IMR-90 (cell line): ENCODE data around the gene ALDH1L2. TPM values are rescaled to one million over a fixed set of nuclear protein-coding genes. Genes with fewer than 3 reads are reported as not detected.

Experiments
- ATAC-seq: fragments of 200-7000 bp; cut with Tn5 transposase; 2 replicates; pipeline ENCODE4 v1.9.1; 2020; ENCODE audit warnings: low read depth, mild to moderate bottlenecking, moderate library complexity
- BruUV-seq: library from RNA; stranded (reverse); fragments of 400-500 nt; replicated peaks from 2 replicates; lab custom pipeline; 2021; lab: Mats Ljungman, UMichigan
- CTCF ChIA-PET: fragments of 300-600 bp; formaldehyde crosslinking; extraction: SDS; loops from one replicate; lab custom pipeline; 2021; ENCODE audit warnings: antibody characterized with exemption; lab: Yijun Ruan, JAX
- POLR2A ChIA-PET: fragments of 300-600 bp; sonication (Branson Sonifier 250); formaldehyde crosslinking; loops from one replicate; lab custom pipeline; 2022; ENCODE audit warnings: antibody characterized with exemption; ENCODE audit not compliant: unreplicated experiment; lab: Charles Lee
- DNase-seq: peaks from one replicate; pipeline ENCODE4 v3.0.0; 2013
- H2AFZ ChIP-seq: replicated peaks from 2 replicates; pipeline ENCODE3; 2013; ENCODE audit warnings: low read length, mild to moderate bottlenecking; ENCODE audit not compliant: poor library complexity
- H2AK5ac ChIP-seq: 2 replicates; pipeline ENCODE4 v1.6.1; 2013; ENCODE audit warnings: low read depth, low read length, inconsistent platforms
- H2AK9ac ChIP-seq: replicated peaks from 2 replicates; pipeline ENCODE3; 2013; ENCODE audit warnings: mild to moderate bottlenecking, low read depth, low read length, moderate library complexity; ENCODE audit not compliant: poor library complexity
- H2BK120ac ChIP-seq: 2 replicates; pipeline ENCODE4 v1.6.1; 2013; ENCODE audit warnings: low read depth, low read length, inconsistent platforms
- H2BK15ac ChIP-seq: 3 replicates; pipeline ENCODE4 v1.6.1; 2013; ENCODE audit warnings: low read depth, low read length, inconsistent platforms
- H2BK20ac ChIP-seq: 2 replicates; pipeline ENCODE4 v1.6.1; 2013; ENCODE audit warnings: low read depth, mild to moderate bottlenecking, inconsistent platforms, low read length, moderate library complexity
- H2BK5ac ChIP-seq: 2 replicates; pipeline ENCODE4 v1.6.1; 2013; ENCODE audit warnings: mild to moderate bottlenecking, low read depth, low read length, inconsistent platforms; ENCODE audit not compliant: poor library complexity, severe bottlenecking
- H3K14ac ChIP-seq: replicated peaks from 2 replicates; pipeline ENCODE4 v1.6.1; 2013; ENCODE audit warnings: low read depth, low read length, inconsistent platforms
- H3K18ac ChIP-seq: 2 replicates; pipeline ENCODE4 v1.6.1; 2013; ENCODE audit warnings: low read depth, low read length, control low read depth
- H3K23ac ChIP-seq: 2 replicates; pipeline ENCODE4 v1.6.1; 2013; ENCODE audit warnings: low read depth, low read length, inconsistent platforms
- H3K27ac ChIP-seq: 2 replicates; pipeline ENCODE4 v1.5.1; 2013; ENCODE audit warnings: mild to moderate bottlenecking, control low read depth, low read length; ENCODE audit not compliant: insufficient read depth
- H3K27me3 ChIP-seq: 2 replicates; pipeline ENCODE4 v1.6.1; 2013; ENCODE audit warnings: low read length; ENCODE audit not compliant: control insufficient read depth, insufficient read depth
- H3K36me3 ChIP-seq: 2 replicates; pipeline ENCODE4 v1.6.1; 2013; ENCODE audit warnings: low read length, mixed read lengths; ENCODE audit not compliant: control insufficient read depth, insufficient read depth
- H3K4ac ChIP-seq: 2 replicates; pipeline ENCODE4 v1.6.1; 2013; ENCODE audit warnings: low read depth, low read length, inconsistent platforms
- H3K4me1 ChIP-seq: 2 replicates; pipeline ENCODE4 v1.6.1; 2013; ENCODE audit warnings: low read length, mixed read lengths; ENCODE audit not compliant: control insufficient read depth, insufficient read depth
- H3K4me2 ChIP-seq: 2 replicates; pipeline ENCODE4 v1.6.1; 2013; ENCODE audit warnings: low read depth, mild to moderate bottlenecking, control low read depth, low read length, moderate library complexity
- H3K4me3 ChIP-seq: 2 replicates; pipeline ENCODE4 v1.5.1; 2013; ENCODE audit warnings: low read depth, mild to moderate bottlenecking, control low read depth, low read length, moderate library complexity; ENCODE audit not compliant: insufficient read depth
- H3K56ac ChIP-seq: 2 replicates; pipeline ENCODE4 v1.6.1; 2013; ENCODE audit warnings: low read length, inconsistent platforms; ENCODE audit not compliant: insufficient read depth; ENCODE audit errors: extremely low read depth
- H3K79me1 ChIP-seq, 2 experiments: 2 replicates each; pipeline ENCODE4 v1.6.1; 2013; ENCODE audit warnings: low read length in 2 of 2, inconsistent platforms in 1 of 2, low read depth in 1 of 2
- H3K9ac ChIP-seq: 2 replicates; pipeline ENCODE4 v1.6.1; 2013; ENCODE audit warnings: low read depth, low read length, control low read depth
- H3K9me1 ChIP-seq: 2 replicates; pipeline ENCODE4 v1.6.1; 2013; ENCODE audit warnings: low read length, inconsistent platforms; ENCODE audit not compliant: insufficient read depth
- H3K9me3 ChIP-seq: 2 replicates; pipeline ENCODE4 v1.6.1; 2013; ENCODE audit warnings: low read length; ENCODE audit not compliant: control insufficient read depth, insufficient read depth
- H4K20me1 ChIP-seq: 2 replicates; pipeline ENCODE4 v1.6.1; 2013; ENCODE audit warnings: low read length, inconsistent platforms; ENCODE audit not compliant: insufficient read depth
- H4K5ac ChIP-seq: 2 replicates; pipeline ENCODE4 v1.6.1; 2013; ENCODE audit warnings: mild to moderate bottlenecking, low read depth, low read length, control low read depth
- H4K8ac ChIP-seq, 2 experiments: 2 replicates each; pipeline ENCODE4 v1.6.1; 2013; ENCODE audit warnings: low read depth in 2 of 2, low read length in 2 of 2, control low read depth in 1 of 2, inconsistent platforms in 1 of 2
- H4K91ac ChIP-seq: 2 replicates; pipeline ENCODE4 v1.6.1; 2013; ENCODE audit warnings: low read depth, low read length, inconsistent platforms; ENCODE audit not compliant: insufficient read depth
- BHLHE40 ChIP-seq: fragments of 150-350 bp; IDR thresholded peaks from 2 replicates; pipeline ENCODE4 v1.6.1; 2016; ENCODE audit warnings: mild to moderate bottlenecking, low read depth, low read length
- CTCF ChIP-seq: conservative IDR thresholded peaks from 2 replicates; pipeline ENCODE4 v1.5.1; 2012; ENCODE audit warnings: mild to moderate bottlenecking, low read depth, low read length, improper control_type of control experiment
- MXI1 ChIP-seq: IDR thresholded peaks from 2 replicates; pipeline ENCODE4 v1.6.1; 2012; ENCODE audit warnings: low read depth, mild to moderate bottlenecking, low read length, moderate library complexity, borderline replicate concordance
- NFE2L2 ChIP-seq: fragments of 150-350 bp; IDR thresholded peaks from 2 replicates; pipeline ENCODE4 v1.6.1; 2016; ENCODE audit warnings: low read depth, mild to moderate bottlenecking, low read length
- SMC3 ChIP-seq: fragments of 150-350 bp; IDR thresholded peaks from 2 replicates; pipeline ENCODE4 v1.6.1; 2016; ENCODE audit warnings: low read depth, mild to moderate bottlenecking, antibody characterized with exemption, low read length, moderate library complexity
- WGBS, 2 experiments: methylation state at CpG; one replicate each; pipeline versions ENCODE4 v1.1.5 to v1.1.7; 2013; ENCODE audit warnings: missing lambda C conversion rate in 2 of 2; ENCODE audit not compliant: insufficient read length in 1 of 2; ENCODE audit errors: extremely low coverage in 2 of 2; 5-methylcytosine and 5-hydroxymethylcytosine counted together
- dilution Hi-C: fragments of 300-500 bp; cut with HindIII; formaldehyde crosslinking; loops from one replicate; pipeline ENCODE4 v1.14.3; 2018; ENCODE audit warnings: low sequenced_read_pairs; ENCODE audit not compliant: unreplicated experiment
- in situ Hi-C: fragments of 300-500 bp; cut with MboI; formaldehyde crosslinking; loops from 3 replicates; pipeline ENCODE4 v1.14.3; 2019; ENCODE audit warnings: low sequenced_read_pairs, inconsistent platforms, mixed read lengths
- intact Hi-C: fragments of 100-400 bp; cut with micrococcal nuclease; formaldehyde crosslinking; loops from 2 replicates; pipeline ENCODE4 v1.10.0; 2022
- polyA plus RNA-seq, 3 experiments: library from polyadenylated mRNA; depleted of rRNA; stranded (reverse); fragments of >200 nt; gene quantifications; 2 replicates each; pipeline ENCODE4 v1.2.3, GENCODE V29; 2012; ENCODE audit warnings: low replicate concordance in 1 of 3
- total RNA-seq: library from RNA; depleted of rRNA; stranded (reverse); fragments of >200 nt; gene quantifications from 2 replicates; pipeline ENCODE4 v1.2.3, GENCODE V29; 2012

Gene ALDH1L2
- total and polyA plus RNA-seq, 2 of the 4 experiments (the other 2 are of a cell fraction): 21.1 to 22.8 TPM

DNA sequence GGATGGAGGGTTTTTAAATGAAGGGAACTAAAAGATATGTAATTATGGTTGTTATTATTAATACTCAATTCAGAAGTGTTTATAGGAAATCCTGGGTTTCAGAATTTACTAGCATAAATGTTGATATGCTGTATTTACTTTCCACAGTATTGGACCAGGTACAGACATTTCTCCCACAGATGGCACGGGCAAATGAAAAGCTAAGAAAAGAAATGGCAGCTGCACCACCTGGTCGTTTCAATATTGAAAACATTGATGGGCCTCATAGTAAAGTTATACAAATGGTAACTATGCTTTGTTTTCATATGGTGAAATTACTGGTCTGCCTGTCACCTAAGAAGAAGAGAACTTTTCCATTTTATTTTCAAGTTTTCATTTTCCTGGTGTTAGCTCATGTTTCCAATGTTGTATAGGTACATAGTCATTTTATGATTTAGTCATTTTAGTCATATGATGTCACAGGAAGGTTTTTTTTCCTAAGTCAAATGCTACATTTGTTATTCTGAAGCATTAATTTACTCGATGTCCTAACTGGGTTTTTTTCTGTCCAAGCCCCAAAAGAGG is 92.6 kb downstream of the ALDH1L2 start:
- no peak overlapping the region for H3K56ac ChIP-seq
- no TSS peak for BruUV-seq
- no peak overlapping the region for H2AFZ ChIP-seq
- no peak overlapping the region for H3K4ac ChIP-seq
- no peak overlapping the region for H3K18ac ChIP-seq
- intact Hi-C loops: no loop called here
- H4K20me1 ChIP-seq: 0 out of 2 replicates have a peak, but pooled peaks cover 5% of the 10 kb centered on the region
- H3K9me3 ChIP-seq: no peaks in the 10 kb centered on the region
- H2BK20ac ChIP-seq: no peak overlapping the region
- no peak overlapping the region for H2BK15ac ChIP-seq
- no peak overlapping the region for H3K23ac ChIP-seq
- no CpG with 5 or more reads among the region's 3 CpGs for WGBS, 2 experiments
- ChIA-PET CTCF (interaction anchor here (1.0 kb wide), 1 partner anchor 11 kb away, joined by 3 read pairs; no protein-coding TSS in a partner anchor), POLR2A (no interaction called here)
- ATAC-seq (no peak), DNase-seq (no peak)
- H4K91ac ChIP-seq: no peak overlapping the region
- no peak overlapping the region for H2AK9ac ChIP-seq
- H3K9me1 ChIP-seq: peaks cover 6% of the 10 kb centered on the region; the same call in 1 of the 2 replicates
- no peak overlapping the region for H3K4me3 ChIP-seq
- H3K4me2 ChIP-seq: no peak overlapping the region
- peaks cover 17 to 20% of the 10 kb centered on the region in 2 experiments for H3K79me1 ChIP-seq
- no peaks in the 10 kb centered on the region for H3K27me3 ChIP-seq
- dilution Hi-C loops: no loop called here
- no peak overlapping the region for H4K5ac ChIP-seq
- H2BK5ac ChIP-seq: no peak overlapping the region
- no peak overlapping the region for H3K9ac ChIP-seq
- TF ChIP-seq SMC3 (no peak), MXI1 (no peak), BHLHE40 (no peak), CTCF (no peak), NFE2L2 (no peak)
- no peak overlapping the region for H3K27ac ChIP-seq
- H2AK5ac ChIP-seq: no peak overlapping the region
- in situ Hi-C loops: no loop called here
- no peak overlapping the region for H4K8ac ChIP-seq
- H2BK120ac ChIP-seq: no peak overlapping the region
- no peaks in the 10 kb centered on the region for H3K4me1 ChIP-seq
- H3K14ac ChIP-seq: no peak overlapping the region
- peaks cover 20% of the 10 kb centered on the region for H3K36me3 ChIP-seq
